DND-41 (cell line): ENCODE results near the gene TRIM3.
A peak's percentile ranks its signal among the peaks of the same experiment; 100 is the strongest.

Source experiments
- ATAC-seq: fragments of 200-7000 bp; cut with Tn5 transposase; 3 replicates; pipeline ENCODE4 v1.9.1; 2021; ENCODE audit warnings: low read depth; ENCODE audit not compliant: insufficient read depth
- DNase-seq: peaks from one replicate; pipeline ENCODE4 v3.0.0-alpha.2; 2020
- H2AFZ ChIP-seq: 2 replicates; pipeline ENCODE4 v1.6.0; 2012; ENCODE audit warnings: low read depth, low read length
- H3K27ac ChIP-seq: 2 replicates; pipeline ENCODE4 v1.5.1; 2012; ENCODE audit warnings: low read length, inconsistent platforms
- H3K27me3 ChIP-seq: fragments of 200-600 bp; sonication (generic); 2 replicates; pipeline ENCODE4 v1.6.0; 2012; ENCODE audit warnings: low read length, mild to moderate bottlenecking, inconsistent platforms; ENCODE audit not compliant: insufficient read depth, poor library complexity
- H3K36me3 ChIP-seq: 2 replicates; pipeline ENCODE4 v1.5.1; 2012; ENCODE audit warnings: low read length, inconsistent platforms; ENCODE audit not compliant: insufficient read depth
- H3K4me1 ChIP-seq: 2 replicates; pipeline ENCODE4 v1.5.1; 2012; ENCODE audit warnings: mild to moderate bottlenecking, low read length; ENCODE audit not compliant: insufficient read depth
- H3K4me2 ChIP-seq: 2 replicates; pipeline ENCODE4 v1.6.0; 2012; ENCODE audit warnings: mild to moderate bottlenecking, moderate library complexity, low read length, inconsistent platforms; ENCODE audit not compliant: insufficient read depth
- H3K4me3 ChIP-seq, 2 experiments: fragments of 200-600 bp in 1 of 2; shearing (Covaris generic) in 1 of 2; 2 replicates each; pipeline ENCODE4 v1.5.1; 2012 to 2016; ENCODE audit warnings: inconsistent platforms in 2 of 2, low read length in 2 of 2, mild to moderate bottlenecking in 2 of 2, low read depth in 1 of 2, moderate library complexity in 1 of 2
- H3K79me2 ChIP-seq: 2 replicates; pipeline ENCODE4 v1.6.0; 2012; ENCODE audit warnings: low read length, inconsistent platforms; ENCODE audit not compliant: insufficient read depth
- H3K9ac ChIP-seq: 2 replicates; pipeline ENCODE4 v1.6.0; 2012; ENCODE audit warnings: low read depth, mild to moderate bottlenecking, inconsistent platforms, low read length, moderate library complexity
- H3K9me3 ChIP-seq: 2 replicates; pipeline ENCODE4 v1.5.1; 2012; ENCODE audit warnings: low read length, moderate library complexity, mild to moderate bottlenecking, inconsistent platforms; ENCODE audit not compliant: insufficient read depth, severe bottlenecking
- H4K20me1 ChIP-seq: 2 replicates; pipeline ENCODE4 v1.6.0; 2012; ENCODE audit warnings: low read length; ENCODE audit not compliant: insufficient read depth
- EZH2 ChIP-seq: IDR thresholded peaks from 3 replicates; pipeline ENCODE4 v1.6.1; 2012; ENCODE audit warnings: borderline replicate concordance, low read depth, mild to moderate bottlenecking, moderate library complexity, low read length, inconsistent platforms; ENCODE audit not compliant: severe bottlenecking
- TF ChIP-seq, protein P1 (sequence below): IDR thresholded peaks from 2 replicates; pipeline ENCODE4 v1.5.1; 2012; ENCODE audit warnings: borderline replicate concordance, low read length, moderate library complexity, mild to moderate bottlenecking; ENCODE audit not compliant: poor library complexity, severe bottlenecking; ENCODE audit errors: extremely low read depth

The TRIM3 gene

DNA sequence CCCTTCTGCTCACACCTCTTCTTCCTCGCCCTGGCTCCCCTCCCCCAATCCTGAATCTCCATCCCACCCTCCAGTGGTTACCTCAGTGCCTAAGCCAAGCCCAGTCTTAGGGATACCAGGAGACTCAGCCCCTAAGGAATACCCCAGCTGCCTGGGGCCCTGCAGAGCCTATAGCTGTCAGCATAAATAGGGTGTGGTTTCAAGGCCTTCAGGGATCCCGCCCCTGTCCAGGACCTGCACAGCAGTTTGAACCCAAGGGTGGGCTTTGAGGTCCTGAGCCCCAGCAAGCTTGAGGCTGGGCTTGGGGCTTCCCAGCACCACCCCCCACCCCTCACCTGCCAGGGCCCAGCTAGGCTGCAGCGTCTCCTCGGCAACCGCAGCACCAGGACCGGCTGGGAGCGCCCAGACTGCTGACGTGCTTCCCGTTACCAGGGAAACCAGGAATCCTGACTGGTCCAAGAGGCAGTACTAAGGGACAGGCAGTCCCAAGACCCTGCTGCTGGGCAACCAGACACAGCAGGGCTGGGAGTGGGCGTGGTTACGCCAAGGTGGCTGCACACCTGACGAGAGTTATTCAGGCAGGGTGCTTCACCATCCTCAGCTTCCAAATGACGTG, 68.6 kb downstream of the TRIM3 start:
- peaks cover 46% of the 10 kb centered on the region for H3K4me1 ChIP-seq
- no peak for ATAC-seq
- no peak overlapping the region for H3K4me3 ChIP-seq
- peaks cover 13% of the 10 kb centered on the region; the same call in 1 of the 2 replicates for H4K20me1 ChIP-seq
- H3K27me3 ChIP-seq, result no peaks in the 10 kb centered on the region
- DNase-seq, result no peak
- TF ChIP-seq EZH2, result no peak
- TF ChIP-seq, protein P1, sequence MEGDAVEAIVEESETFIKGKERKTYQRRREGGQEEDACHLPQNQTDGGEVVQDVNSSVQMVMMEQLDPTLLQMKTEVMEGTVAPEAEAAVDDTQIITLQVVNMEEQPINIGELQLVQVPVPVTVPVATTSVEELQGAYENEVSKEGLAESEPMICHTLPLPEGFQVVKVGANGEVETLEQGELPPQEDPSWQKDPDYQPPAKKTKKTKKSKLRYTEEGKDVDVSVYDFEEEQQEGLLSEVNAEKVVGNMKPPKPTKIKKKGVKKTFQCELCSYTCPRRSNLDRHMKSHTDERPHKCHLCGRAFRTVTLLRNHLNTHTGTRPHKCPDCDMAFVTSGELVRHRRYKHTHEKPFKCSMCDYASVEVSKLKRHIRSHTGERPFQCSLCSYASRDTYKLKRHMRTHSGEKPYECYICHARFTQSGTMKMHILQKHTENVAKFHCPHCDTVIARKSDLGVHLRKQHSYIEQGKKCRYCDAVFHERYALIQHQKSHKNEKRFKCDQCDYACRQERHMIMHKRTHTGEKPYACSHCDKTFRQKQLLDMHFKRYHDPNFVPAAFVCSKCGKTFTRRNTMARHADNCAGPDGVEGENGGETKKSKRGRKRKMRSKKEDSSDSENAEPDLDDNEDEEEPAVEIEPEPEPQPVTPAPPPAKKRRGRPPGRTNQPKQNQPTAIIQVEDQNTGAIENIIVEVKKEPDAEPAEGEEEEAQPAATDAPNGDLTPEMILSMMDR, result no peak
- H3K4me2 ChIP-seq, result no peak overlapping the region
- no peak overlapping the region for H3K9ac ChIP-seq
- H2AFZ ChIP-seq, result no peak overlapping the region
- H3K79me2 ChIP-seq, result no peaks in the 10 kb centered on the region
- no peaks in the 10 kb centered on the region for H3K9me3 ChIP-seq
- no peak overlapping the region for H3K27ac ChIP-seq
- no peaks in the 10 kb centered on the region for H3K36me3 ChIP-seq

DNA sequence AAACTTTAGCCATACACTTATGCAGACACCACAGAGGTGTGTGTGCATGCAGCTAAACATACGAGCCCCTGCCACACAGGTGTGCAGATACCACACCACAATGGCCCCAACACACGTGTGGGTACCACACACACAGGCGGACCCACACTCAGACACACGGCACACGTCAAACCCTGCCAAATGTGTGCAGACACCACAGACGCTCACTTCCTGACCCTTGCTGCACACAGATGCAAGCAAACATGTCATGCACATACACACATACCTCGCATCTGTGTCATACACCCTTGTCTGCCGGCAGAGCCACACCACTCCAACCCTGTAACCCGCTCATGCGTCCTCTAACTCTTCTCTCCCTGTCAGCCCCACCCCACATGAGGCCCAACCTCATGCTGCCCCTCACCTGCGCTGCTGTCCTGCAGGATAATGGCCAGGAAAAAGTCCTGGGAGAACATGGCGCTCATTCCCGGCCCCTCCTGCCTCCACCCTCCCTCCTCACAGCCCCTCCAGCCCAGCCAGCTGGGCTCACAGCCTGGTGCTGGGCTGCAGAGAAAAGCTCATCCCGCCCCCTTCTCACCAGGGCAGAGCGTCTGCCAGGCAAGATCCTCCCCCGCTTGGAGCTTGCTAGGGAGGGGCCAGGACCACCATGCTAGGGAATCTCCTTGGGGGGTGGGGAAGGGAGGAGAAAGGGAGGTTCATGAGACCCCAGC, 69.2 kb downstream of the TRIM3 start:
- Histone ChIP-seq H3K9ac (no peak overlapping the region), H3K4me2 (no peak overlapping the region), H3K27me3 (no peaks in the 10 kb centered on the region), H3K4me3 (no peak overlapping the region), H3K36me3 (no peaks in the 10 kb centered on the region), H3K79me2 (no peaks in the 10 kb centered on the region), H4K20me1 (peaks cover 13% of the 10 kb centered on the region; the same call in 1 of the 2 replicates), H3K9me3 (no peaks in the 10 kb centered on the region), H3K4me1 (peaks cover 46% of the 10 kb centered on the region), H2AFZ (no peak overlapping the region), H3K27ac (peak overlapping the region; percentile 89)
- no peak for TF ChIP-seq EZH2
- TF ChIP-seq, protein P1, result no peak
- DNase-seq (no peak), ATAC-seq (no peak)

DNA sequence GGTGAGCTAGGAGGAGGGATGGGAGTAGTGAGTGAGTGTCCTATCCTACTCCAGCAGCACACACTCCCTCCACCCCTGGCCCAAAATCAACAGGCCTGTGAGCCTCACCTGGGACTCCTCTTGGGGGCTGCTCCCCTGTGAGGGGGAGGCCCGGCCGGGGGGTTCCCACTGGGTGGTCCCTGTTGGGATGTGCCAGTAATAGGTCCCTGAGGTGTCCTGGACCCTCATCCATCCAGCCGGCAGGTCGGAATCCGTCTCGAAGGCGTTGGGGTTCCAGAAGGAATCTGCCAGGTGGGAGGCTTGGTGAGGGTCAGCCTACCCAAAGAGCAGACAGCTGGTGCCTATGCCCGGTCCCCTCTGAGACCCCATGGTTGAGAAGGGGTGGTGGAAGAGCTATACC, 70.2 kb downstream of the TRIM3 start:
- H3K36me3 ChIP-seq, result no peaks in the 10 kb centered on the region

More for the DNA sequence above, 70.2 kb downstream of the TRIM3 start:
- Histone ChIP-seq H3K4me2 (peak overlapping the region; percentile 65), H3K27me3 (no peaks in the 10 kb centered on the region), H3K4me1 (peaks cover 46% of the 10 kb centered on the region), H3K27ac (peak overlapping the region; percentile 89), H2AFZ (no peak overlapping the region), H3K9ac (peak overlapping the region; percentile 43; the same call in 1 of the 2 replicates), H3K9me3 (no peaks in the 10 kb centered on the region), H3K79me2 (no peaks in the 10 kb centered on the region), H3K4me3 (peak overlapping the region in 1 of 2 experiments; percentile 28; a peak in 1 of 4 replicates), H4K20me1 (peaks cover 13% of the 10 kb centered on the region; the same call in 1 of the 2 replicates)
- TF ChIP-seq, protein P1, result no peak
- TF ChIP-seq EZH2, result no peak
- DNase-seq (no peak), ATAC-seq (no peak)
